Testis (tissue), 3 donors: ENCODE results near the gene EDEM3. TPM values are rescaled to one million over a fixed set of nuclear protein-coding genes. Genes with fewer than 3 reads are reported as not detected.

ENCODE experiments used
- DNase-seq: peaks from one replicate; pipeline ENCODE4 v3.0.0-alpha.2; 2019
- H3K27ac ChIP-seq, 2 donors: fragments of 200-600 bp; sonication (generic); one replicate each; pipeline ENCODE4 v1.5.1; 2019
- H3K27me3 ChIP-seq: fragments of 200-600 bp; sonication (generic); one replicate; pipeline ENCODE4 v1.5.1; 2019
- H3K36me3 ChIP-seq: fragments of 200-600 bp; sonication (generic); one replicate; pipeline ENCODE4 v1.5.1; 2017; ENCODE audit warnings: low read depth; ENCODE audit errors: missing control alignments
- H3K4me1 ChIP-seq: fragments of 200-600 bp; sonication (generic); one replicate; pipeline ENCODE4 v1.5.1; 2019
- H3K4me3 ChIP-seq, 2 donors: fragments of 200-600 bp; sonication (generic); one replicate each; pipeline ENCODE4 v1.5.1; 2017 to 2019
- H3K9me3 ChIP-seq: fragments of 200-600 bp; sonication (generic); one replicate; pipeline ENCODE4 v1.5.1; 2017
- POLR2A ChIP-seq: fragments of 450-650 bp; IDR thresholded peaks from one replicate; pipeline ENCODE4 v1.6.1; 2017; ENCODE audit warnings: antibody characterized with exemption, mild to moderate bottlenecking, moderate library complexity
- WGBS, 2 donors: methylation state at CpG; one replicate each; pipeline ENCODE4 v1.1.5; 2018; 5-methylcytosine and 5-hydroxymethylcytosine counted together
- intact Hi-C: fragments of 100-400 bp; cut with DNase I; formaldehyde crosslinking; loops from one replicate; pipeline ENCODE4 v1.15.1; 2023; ENCODE audit warnings: low total_unique reads
- polyA plus RNA-seq: library from polyadenylated mRNA; stranded (reverse); fragments of 350-450 nt; fragmentation: Illumina TruSeq; extraction: RNeasy Lipid Tissue Mini Kit (QIAGEN cat#74804); gene quantifications from one replicate; pipeline ENCODE4 v1.2.3, GENCODE V29; 2014; ENCODE audit warnings: low read depth, low replicate concordance; ENCODE audit not compliant: insufficient read depth
- total RNA-seq, 2 donors: library from RNA; depleted of rRNA; stranded (reverse); fragments of >200 nt; gene quantifications; one replicate each; pipeline ENCODE4 v1.2.3, GENCODE V29; 2016
- TF ChIP-seq, protein P1 (sequence below), 3 experiments: fragments of 450-650 bp in 2 of 3; fragments of 200-600 bp in 1 of 3; sonication (generic) in 1 of 3; IDR thresholded peaks; one replicate each; pipeline ENCODE4 v1.5.1; 2016 to 2019; ENCODE audit warnings: antibody characterized with exemption in 3 of 3, mild to moderate bottlenecking in 2 of 3, moderate library complexity in 1 of 3

EDEM3 gene
- total and polyA plus RNA-seq, 3 donors from 2014 or later = 20.7 to 41.0 (median 23.5) TPM

GRCh38 chr1:184801503-184801902, 46.8 kb upstream of the EDEM3 start:
- DNase-seq = no peak
- Histone ChIP-seq H3K27ac (no peak overlapping the region), H3K27me3 (no peaks in the 10 kb centered on the region), H3K4me1 (no peaks in the 10 kb centered on the region), H3K36me3 (no peaks in the 10 kb centered on the region), H3K4me3 (no peak overlapping the region), H3K9me3 (no peaks in the 10 kb centered on the region)
- TF ChIP-seq POLR2A = no peak
- TF ChIP-seq, protein P1, sequence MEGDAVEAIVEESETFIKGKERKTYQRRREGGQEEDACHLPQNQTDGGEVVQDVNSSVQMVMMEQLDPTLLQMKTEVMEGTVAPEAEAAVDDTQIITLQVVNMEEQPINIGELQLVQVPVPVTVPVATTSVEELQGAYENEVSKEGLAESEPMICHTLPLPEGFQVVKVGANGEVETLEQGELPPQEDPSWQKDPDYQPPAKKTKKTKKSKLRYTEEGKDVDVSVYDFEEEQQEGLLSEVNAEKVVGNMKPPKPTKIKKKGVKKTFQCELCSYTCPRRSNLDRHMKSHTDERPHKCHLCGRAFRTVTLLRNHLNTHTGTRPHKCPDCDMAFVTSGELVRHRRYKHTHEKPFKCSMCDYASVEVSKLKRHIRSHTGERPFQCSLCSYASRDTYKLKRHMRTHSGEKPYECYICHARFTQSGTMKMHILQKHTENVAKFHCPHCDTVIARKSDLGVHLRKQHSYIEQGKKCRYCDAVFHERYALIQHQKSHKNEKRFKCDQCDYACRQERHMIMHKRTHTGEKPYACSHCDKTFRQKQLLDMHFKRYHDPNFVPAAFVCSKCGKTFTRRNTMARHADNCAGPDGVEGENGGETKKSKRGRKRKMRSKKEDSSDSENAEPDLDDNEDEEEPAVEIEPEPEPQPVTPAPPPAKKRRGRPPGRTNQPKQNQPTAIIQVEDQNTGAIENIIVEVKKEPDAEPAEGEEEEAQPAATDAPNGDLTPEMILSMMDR (IDR thresholded peaks at IDR 0.05) = no peak
- intact Hi-C loops = no loop called here
- WGBS, 2 donors = 75 to 79% methylated on average over 1 of the region's 1 CpG

DNA sequence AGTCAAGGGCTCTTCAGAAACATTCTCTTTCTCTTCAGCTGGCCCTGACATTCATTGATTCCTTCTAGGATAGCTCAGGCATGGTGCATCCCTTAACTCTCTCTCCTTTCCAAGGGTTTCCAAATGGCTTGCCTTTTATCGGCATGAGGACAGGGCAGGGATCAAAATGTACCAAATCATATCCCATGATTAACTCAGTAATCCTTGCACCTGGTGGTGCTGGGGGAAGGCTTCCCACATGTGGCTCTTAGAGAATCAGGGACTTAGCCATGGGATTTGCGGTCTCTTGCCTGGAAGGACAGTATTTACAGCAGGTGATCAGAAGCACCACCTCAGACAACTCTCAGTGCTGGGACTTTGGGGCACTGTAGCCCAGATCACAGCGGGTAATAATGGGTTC, 46.2 kb upstream of the EDEM3 start:
- TF ChIP-seq, protein P1 (IDR thresholded peaks at IDR 0.05) = no peak
- TF ChIP-seq POLR2A = no peak
- Histone ChIP-seq H3K27ac (no peak overlapping the region), H3K27me3 (no peaks in the 10 kb centered on the region), H3K9me3 (no peaks in the 10 kb centered on the region), H3K4me3 (no peak overlapping the region), H3K36me3 (no peaks in the 10 kb centered on the region), H3K4me1 (no peaks in the 10 kb centered on the region)
- 95% methylated on average over 3 of the region's 3 CpGs for WGBS, 2 donors
- intact Hi-C loops = no loop called here
- no peak for DNase-seq

DNA sequence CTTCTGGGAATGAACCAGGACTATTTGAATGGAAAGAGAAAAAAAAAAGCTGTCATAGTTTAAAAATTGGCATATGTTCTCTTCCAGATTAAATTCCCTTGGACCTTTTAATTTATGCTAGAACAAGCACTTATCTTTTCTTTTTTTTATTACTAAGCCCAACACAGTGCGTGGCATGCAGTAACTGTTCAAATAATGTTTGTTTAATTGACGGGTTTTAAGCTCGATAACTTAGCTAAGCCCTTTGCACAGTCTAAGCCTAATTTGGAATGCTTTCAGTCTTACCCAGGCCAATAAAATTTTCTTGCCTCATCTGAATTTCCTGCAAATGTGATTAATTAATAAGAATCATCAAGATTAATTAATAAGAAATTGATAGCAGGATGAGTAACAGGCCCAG, 39.3 kb upstream of the EDEM3 start:
- TF ChIP-seq, protein P1 (IDR thresholded peaks at IDR 0.05) = no peak
- TF ChIP-seq POLR2A = no peak
- DNase-seq = no peak
- Histone ChIP-seq H3K4me1 (no peaks in the 10 kb centered on the region), H3K27ac (no peak overlapping the region), H3K4me3 (no peak overlapping the region), H3K9me3 (no peaks in the 10 kb centered on the region), H3K27me3 (no peaks in the 10 kb centered on the region), H3K36me3 (no peaks in the 10 kb centered on the region)
- WGBS, 2 donors = 87 to 90% methylated on average over 3 of the region's 3 CpGs
- intact Hi-C loops = no loop called here

DNA sequence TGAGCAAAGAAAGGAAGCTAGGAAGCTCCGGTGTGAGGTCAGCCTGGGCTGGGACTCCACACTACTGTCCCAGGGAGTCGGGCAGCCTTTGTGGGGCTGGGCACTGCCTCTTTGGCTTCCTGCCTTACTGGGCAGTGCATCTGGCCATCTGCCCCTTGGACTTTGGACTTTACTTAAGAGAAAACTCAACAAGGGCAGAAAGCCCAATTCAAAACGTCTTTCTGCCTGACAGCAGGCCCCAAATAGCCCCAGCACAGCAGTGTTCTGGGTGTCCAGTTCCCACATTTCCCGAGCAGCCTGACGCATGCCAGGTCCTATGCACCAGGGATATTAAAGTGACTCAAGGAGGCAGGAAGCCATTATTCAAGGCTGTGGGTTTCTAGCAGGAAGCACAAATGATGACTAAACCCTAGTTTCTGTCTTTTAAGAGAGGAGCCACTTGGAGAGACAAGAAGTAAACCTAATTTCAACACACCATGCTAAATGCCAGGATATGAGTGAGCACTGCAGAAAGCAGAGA, 37.9 kb upstream of the EDEM3 start:
- WGBS, 2 donors = 79 to 87% methylated on average over 5 of the region's 5 CpGs

GRCh38 chr1:184791550-184791900, 36.9 kb upstream of the EDEM3 start:
- intact Hi-C loops = no loop called here
- Histone ChIP-seq H3K27ac (no peak overlapping the region), H3K36me3 (no peaks in the 10 kb centered on the region), H3K9me3 (no peaks in the 10 kb centered on the region), H3K4me3 (no peak overlapping the region), H3K27me3 (no peaks in the 10 kb centered on the region), H3K4me1 (no peaks in the 10 kb centered on the region)
- DNase-seq = no peak
- TF ChIP-seq, protein P1 (IDR thresholded peaks at IDR 0.05) = no peak
- TF ChIP-seq POLR2A = no peak
- 70 to 75% methylated on average over 2 of the region's 2 CpGs for WGBS, 2 donors

More for the DNA sequence above, 37.9 kb upstream of the EDEM3 start:
- no peak overlapping the region for H3K4me3 ChIP-seq
- intact Hi-C loops = no loop called here
- no peaks in the 10 kb centered on the region for H3K9me3 ChIP-seq
- H3K27me3 ChIP-seq = no peaks in the 10 kb centered on the region
- DNase-seq = peak; percentile 41
- H3K4me1 ChIP-seq = no peaks in the 10 kb centered on the region
- no peaks in the 10 kb centered on the region for H3K36me3 ChIP-seq
- TF ChIP-seq, protein P1 (IDR thresholded peaks at IDR 0.05) = no peak
- TF ChIP-seq POLR2A = no peak
- no peak overlapping the region for H3K27ac ChIP-seq
